ENCODE data around the gene EFNB1.

The EFNB1 gene

DNA sequence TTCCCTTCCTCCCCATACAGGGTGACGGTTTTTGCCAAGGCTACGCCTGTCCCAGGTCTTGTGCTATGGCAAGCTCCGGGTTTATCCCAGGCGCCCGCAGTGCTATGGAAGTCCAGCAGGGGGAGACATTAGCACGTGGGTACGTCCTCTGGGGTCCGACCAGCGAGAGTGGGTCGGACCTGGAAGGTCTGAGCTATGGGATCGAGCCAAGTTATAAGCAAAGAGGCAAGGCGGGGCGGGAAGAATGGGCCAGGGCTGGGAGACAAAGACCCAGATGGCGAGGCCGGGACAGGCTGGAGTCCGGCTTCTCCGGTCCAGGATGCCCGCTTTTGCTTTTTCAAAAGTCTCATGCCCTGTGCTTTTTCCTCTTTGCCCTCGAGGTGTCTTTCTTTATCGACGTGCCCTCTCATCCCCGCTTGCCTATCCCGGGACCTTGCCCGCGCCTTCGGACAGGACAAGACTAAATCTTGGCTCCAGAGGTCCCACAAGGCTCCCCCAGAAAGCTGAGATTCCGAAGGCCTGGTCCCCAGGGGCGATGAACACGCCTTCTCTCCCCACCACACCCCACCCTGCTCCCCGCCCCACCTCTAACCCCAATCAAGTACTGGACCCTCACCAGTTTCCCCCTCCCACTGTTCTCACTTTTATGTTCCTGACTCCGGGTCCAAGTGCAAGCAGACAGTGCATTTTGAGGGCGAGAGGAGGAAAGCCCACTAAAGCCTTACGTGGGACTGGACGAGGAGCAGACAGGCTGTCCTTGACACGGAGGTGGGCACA lies 785 bp upstream of the EFNB1 start:
- DNase-seq (ENCODE audit: low read depth) = peak; percentile 71

DNA sequence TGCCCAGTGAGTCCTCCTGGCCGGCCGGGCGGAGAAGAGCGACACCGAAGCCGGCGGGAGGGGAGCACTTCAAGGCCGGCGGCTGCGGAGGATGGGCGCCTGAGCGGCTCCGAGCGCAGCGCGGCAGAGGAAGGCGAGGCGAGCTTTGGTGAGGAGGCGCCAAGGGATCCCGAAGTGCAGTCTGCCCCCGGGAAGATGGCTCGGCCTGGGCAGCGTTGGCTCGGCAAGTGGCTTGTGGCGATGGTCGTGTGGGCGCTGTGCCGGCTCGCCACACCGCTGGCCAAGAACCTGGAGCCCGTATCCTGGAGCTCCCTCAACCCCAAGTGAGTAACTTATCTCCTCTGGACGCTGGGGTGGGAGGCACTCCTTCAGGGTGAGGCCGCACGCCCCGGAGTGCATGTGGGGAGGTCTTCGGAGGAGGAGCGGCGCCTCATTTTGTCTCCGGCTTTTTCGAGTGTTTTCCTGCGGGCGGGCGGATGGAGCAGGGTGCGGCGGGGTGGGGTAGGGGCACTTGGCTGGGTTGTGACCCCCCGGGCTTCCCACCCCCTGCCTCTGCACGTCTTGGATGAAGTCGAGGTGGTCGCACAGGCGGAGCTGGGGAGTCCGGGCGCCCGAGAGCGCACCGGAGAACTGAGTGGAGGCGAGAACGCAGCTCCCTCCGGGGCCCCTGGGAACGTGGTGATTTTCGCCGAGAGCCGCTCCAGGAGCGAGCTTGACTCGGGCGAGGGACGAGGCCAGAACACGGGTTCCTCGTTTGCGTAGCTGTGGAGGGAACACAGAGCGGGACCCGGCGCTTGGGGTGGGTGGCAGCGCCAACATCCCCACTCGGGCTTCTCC lies 979 bp downstream of the EFNB1 start:
- no peak for DNase-seq (ENCODE audit: low read depth)

DNA sequence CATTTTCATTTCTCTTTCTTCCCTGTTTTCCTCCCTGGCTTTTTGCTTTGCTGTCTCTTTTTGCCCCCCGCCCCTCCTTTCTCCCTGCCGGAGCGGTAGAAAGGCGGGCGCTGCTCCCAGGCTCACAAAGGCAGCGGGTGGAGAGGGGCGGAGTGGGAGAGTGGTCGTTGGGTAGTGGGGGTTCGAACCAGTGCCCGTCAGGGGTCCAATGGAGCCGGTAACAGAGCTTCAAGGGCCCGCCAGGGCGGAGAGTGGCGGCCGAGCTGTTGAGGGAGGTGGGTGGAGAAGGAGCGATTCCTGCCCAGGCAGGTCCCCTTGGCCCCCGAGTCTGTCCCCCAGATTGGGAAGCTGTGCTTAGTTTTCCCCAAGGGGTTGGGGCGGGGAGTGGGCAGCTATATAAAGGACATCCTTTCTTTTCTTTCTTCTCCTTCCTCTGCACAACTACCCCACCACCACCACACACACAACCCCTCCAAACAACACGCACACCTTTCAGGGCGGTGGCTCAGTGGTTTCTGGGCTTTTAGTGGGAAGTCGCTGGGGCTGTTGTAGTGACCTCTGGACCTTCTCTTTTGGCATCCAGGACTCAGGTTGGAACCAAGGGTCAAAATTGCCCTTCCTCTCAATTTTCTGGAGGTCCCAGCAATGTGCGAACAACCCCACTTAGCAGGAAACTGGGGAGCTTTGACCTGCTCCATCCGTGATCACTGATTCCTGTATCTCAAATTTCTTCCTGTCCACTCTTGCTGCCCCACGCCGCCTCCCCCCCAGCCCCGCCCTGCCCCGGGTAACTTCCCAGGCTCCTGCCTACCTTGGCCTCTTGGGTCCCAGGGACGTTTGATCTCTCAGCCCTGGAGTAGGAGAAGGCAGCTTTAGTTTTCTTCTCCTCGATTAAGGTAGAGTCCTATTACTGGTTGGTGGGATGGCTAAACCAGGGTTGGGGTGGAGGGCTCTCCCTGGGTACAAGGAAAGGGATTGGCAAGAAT lies 1.9 kb downstream of the EFNB1 start:
- DNase-seq (ENCODE audit: low read depth) = no peak

DNA sequence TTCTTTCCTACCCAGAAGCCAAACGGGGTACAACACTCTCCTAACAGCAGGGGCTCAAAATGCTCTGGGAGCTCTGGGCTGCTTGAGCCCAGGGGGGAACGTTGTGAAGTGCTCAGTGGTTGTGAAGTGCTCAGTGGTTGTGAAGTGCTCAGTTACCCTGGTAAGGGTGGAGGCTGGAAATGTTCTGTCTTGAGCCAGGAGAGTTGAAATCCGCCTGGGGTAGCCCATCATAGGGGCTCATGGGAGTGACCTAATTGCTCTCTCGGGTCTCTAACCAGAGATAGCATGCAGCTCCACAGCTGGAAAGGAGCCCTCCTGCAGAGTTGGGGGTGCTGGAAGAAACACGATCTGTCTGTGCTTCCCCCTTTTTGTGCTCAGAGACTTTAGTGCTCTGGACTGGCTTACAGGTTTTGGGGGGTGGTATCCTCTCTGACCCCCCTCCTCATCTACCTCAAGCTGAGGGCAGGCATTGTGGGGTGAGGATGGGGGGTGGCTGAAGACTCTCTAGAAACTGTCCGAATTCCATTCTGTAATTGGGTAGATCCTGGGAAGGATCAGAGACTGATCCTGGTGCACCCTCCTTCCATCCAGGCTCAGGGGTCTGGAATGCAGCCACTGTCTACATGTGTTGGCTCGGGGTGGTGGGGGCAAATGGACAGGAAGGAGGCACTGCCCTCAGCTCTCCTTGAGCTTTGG lies 2.7 kb downstream of the EFNB1 start:
- no peak for DNase-seq (ENCODE audit: low read depth)

DNA sequence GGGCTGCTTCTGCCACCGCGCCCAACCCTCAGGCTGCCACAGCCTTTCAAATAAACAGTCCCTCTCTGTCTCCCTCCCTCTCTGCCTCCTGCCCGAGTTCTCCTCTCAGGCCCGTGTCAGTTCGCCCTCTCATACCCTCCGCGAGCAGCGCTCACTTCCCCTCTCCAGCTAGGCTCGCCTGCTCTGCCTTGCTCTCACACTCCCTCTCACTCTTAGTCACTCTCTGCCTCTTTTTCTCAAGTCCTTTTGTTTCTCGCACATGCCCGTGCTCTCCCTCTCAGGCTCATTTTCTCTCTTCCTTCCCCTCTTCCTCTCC lies 3.2 kb downstream of the EFNB1 start:
- DNase-seq (ENCODE audit: low read depth) = no peak

DNA sequence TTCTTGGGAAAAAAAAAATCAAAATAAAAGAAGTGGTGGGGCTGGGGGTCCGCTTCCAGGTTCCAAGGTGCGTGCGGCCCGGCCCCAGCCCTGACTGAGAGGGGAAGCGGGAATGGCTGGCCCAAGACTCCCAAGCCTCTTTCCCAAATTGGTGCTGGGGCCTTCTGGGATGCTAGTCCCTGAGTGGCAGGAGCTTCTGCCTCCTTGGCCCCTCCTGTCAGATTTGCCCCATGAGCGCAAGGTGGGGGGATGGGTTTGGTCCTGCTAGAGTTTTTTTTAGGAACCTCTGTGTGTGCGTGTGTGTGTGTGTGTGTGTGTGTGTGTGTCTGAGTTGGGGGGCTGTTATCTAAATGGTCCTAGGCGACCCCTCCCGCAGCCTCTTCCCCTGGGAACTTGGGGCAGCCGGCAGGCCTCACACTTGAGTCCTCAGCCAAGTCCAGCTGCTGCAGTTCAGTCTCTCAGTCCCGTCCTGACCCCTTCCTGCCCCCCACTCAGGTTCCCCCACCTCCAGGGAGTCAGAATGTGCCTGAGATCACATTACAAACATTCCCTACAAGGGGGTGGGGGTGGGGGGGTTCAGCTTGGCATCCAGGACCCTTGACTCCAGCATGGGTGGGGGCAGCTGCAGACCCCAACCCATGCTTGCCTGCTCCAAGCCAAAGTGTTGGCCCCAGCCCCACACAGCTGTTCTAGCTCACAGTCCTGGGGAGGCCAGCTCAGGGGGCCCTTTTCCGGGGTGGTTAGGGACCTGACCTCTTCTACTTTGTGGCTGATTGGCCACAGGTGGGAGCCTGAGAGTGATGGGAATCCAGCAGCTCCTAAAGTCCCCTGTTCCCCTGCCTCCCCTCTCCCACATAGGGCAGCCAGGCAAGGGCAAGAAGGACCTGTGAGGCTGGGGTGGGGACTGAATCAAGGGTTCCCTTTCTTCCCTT lies 4.0 kb downstream of the EFNB1 start:
- DNase-seq (ENCODE audit: low read depth) = no peak

DNA sequence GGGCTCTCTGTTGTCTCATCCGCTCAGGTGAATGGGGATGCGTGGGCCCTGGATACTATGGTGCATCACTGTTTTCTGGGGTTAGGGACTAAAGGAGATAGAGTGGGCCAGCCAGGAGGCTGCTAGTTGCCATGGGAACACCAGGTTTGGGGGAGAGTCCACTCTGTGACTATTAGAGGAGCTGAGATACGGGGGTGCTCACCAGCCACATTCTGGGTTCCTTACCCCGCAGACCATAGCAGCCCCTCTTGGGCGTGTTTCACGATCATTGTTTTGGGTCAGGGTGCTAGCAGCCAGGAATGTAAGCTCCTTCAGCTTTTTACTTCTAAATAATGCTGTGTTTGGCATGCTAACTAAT lies 4.6 kb downstream of the EFNB1 start:
- no peak for DNase-seq (ENCODE audit: low read depth)

DNA sequence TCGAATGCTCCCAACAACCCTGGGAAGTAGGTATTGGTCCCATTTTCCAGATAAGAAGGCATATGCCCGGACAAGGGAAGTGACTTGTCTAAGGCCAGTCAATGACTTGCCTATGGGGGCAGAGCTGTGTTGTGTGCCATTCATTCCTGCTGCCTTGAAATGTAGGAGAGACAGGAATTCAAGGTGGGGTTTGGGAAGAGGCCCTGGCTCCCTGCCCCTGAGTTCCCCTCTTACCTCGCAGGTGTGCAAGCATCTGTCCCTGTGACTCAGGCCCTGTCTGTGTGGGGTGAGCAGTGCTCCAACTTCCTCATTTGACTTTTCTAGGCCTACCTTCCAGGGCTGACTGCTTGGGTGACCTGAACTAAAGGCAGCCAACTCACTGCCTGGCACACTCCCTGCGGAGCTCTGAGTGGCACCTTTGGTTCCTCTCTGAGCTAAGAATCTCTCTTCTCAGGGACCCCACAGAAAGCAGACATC lies 5.1 kb downstream of the EFNB1 start:
- no peak for DNase-seq (ENCODE audit: low read depth)

DNA sequence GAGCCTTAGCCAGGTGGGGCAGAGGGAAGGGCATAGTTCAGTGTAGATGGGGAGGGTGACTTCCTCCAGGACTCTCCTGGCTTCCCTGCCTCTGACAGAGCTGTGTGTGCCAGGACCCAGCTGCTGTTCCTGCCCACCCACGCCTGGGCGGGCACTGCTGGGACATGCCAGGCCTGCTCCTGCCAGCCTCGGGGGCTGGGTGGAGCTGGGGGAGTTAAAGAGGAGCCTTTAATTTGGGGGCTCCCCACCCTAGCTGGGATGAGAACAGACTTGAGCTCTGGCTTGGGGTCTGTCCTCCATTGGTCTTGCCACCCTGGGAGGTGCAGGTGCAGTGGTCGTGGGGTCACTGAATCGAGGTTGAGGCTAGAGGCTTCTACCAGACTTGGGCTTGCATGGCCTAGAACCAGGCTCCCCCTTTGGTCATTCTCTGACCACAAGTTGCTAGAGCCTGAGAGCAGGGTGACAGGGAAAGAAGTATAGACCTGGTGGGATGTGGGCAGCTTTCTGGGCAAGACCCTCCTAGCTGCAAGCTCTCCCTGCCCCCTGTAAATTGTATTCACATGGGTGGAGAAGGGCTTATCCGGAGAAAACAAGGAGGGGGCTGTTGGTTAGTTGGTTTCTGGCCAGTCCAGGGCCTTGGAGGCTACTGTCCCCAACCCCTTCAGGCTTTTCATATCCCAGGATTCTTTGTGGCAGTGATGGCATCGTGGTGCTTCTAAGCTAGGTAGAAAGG lies 5.7 kb downstream of the EFNB1 start:
- DNase-seq (ENCODE audit: low read depth) = no peak

DNA sequence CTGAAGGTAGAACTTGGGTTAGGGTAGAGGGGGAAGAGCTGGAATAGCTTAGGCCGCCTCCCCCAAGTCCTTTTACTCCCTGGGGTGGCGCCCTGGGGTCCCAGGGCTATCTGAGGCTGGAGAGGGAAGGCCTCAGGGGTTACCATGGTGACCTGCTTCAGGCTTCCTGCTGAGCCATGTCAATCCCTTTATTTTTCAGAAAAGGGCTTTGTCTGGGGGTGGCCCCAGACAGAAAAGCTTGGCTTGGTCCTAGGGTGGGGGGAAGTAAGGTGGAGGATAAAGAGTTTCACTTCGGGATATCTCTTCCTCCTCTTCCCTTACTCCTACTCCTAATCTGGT lies 6.3 kb downstream of the EFNB1 start:
- DNase-seq (ENCODE audit: low read depth) = no peak

DNA sequence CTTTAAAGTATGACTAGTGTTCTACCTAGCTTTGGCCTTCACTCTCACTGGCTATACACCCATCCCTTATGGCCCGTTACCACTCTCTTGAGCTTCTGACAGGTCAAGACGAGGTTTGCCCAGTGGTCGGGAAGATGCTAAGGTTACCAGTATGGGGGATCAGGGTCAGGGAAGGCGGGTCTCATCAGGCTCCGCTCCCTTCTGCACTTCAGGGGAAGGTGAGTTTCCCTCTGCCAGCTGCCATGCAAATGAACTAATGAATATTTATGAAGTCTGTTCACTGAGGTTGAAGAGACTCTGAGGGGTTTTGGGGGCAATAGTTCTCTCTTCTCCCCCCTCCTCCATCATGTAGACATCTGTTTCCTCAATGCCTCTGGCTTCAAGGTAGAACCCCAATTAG lies 6.6 kb downstream of the EFNB1 start:
- no peak for DNase-seq (ENCODE audit: low read depth)

DNA sequence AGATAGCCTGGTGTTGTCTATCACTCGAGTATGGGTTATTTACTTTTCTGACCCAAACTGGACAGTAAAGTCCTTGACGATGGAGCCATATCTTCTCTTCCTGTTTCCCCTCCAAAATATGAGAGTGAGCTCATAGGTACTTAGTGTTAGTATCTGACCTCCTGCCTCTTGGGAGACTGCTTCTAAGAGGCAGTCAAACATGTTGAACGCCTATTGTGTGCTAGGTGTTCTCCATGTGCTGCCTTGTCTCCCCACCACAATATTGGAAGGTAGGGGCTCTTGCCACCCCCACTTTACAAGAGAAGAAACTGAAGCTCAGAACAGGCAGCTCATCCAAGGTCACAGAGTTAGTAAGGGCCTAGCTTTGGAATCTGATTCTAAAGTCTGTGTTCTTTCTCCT lies 8.3 kb downstream of the EFNB1 start:
- no peak for DNase-seq (ENCODE audit: low read depth)

DNA sequence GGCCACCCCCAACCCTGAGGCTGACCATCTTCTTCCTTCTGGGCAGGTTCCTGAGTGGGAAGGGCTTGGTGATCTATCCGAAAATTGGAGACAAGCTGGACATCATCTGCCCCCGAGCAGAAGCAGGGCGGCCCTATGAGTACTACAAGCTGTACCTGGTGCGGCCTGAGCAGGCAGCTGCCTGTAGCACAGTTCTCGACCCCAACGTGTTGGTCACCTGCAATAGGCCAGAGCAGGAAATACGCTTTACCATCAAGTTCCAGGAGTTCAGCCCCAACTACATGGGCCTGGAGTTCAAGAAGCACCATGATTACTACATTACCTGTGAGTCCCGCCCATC lies 9.7 kb downstream of the EFNB1 start:
- DNase-seq (ENCODE audit: low read depth) = no peak

DNA sequence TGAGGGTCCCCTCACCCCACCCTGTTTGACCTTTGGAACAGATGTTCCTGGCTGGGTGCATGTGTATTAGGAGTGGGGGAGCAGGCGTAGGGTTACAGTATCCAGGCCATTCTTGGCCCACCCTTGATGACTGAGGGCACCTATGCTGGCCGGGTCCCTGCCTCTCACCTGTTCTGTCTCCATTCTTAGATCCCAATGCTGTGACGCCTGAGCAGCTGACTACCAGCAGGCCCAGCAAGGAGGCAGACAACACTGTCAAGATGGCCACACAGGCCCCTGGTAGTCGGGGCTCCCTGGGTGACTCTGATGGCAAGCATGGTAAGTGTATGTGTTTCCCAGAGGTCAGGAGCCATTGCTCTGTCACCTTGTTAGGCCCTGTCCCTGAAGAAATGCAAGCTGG lies 10.9 kb downstream of the EFNB1 start:
- DNase-seq (ENCODE audit: low read depth) = no peak

DNA sequence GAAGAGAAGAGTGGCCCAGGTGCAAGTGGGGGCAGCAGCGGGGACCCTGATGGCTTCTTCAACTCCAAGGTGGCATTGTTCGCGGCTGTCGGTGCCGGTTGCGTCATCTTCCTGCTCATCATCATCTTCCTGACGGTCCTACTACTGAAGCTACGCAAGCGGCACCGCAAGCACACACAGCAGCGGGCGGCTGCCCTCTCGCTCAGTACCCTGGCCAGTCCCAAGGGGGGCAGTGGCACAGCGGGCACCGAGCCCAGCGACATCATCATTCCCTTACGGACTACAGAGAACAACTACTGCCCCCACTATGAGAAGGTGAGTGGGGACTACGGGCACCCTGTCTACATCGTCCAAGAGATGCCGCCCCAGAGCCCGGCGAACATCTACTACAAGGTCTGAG lies 11.4 kb downstream of the EFNB1 start:
- DNase-seq (ENCODE audit: low read depth) = no peak

DNA sequence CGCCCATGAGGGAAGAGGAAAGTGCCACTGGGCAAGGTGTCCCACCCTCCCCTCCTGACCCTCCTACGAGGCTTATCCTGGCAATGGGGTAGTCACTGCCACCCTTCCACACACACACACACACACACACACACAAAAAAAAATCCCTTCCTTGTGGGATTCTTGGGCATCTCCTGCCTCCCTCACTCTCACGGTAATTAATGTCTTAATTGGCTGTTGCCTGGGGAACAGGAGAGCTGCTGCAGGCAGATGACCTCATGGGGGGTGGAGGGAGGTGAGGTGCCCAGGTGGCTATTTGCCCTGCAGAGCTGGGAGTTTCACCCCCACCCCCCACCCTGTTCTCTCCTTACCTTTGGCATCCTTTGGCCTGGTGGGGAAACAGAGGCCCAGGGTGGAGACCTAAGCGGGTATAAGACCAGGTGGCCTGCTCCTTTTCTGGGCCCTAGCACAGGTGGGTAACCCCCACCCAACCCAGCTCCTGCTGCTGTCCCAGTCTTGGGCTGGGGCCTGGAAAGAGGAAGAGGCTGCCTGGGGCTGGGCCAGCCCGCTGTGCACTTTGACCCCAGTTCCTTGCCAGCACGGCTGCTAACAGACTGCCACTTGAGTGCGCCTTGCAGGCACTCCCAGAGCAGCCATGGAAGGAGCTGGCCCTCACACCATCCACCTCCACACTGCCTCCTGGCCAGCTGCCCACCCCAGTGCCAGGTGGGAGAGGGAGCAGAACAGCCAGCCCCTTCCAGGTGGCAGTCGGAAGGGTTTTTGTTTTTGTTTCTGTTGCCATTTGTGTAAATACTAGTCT lies 12.6 kb downstream of the EFNB1 start:
- DNase-seq (ENCODE audit: low read depth) = no peak

DNA sequence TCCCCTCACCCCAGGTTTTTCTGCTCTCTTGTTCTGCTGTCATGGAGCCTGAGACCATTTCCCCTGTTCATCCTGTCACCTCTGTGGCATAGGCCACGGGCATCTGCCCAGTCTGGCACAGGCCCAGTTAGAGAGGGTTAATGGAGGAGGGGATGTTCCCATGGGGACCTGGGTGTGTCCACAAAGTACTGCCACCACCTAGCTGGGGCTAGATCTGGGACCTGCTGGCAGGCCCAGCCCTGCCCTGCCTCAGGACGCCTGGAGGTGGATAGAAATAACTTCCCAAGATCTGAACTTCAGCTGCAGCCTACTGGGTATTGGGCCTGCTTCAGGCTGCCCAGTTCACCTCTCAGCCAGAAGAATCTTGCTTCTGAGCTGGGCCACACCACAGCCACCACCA lies 13.5 kb downstream of the EFNB1 start:
- no peak for DNase-seq (ENCODE audit: low read depth)

DNA sequence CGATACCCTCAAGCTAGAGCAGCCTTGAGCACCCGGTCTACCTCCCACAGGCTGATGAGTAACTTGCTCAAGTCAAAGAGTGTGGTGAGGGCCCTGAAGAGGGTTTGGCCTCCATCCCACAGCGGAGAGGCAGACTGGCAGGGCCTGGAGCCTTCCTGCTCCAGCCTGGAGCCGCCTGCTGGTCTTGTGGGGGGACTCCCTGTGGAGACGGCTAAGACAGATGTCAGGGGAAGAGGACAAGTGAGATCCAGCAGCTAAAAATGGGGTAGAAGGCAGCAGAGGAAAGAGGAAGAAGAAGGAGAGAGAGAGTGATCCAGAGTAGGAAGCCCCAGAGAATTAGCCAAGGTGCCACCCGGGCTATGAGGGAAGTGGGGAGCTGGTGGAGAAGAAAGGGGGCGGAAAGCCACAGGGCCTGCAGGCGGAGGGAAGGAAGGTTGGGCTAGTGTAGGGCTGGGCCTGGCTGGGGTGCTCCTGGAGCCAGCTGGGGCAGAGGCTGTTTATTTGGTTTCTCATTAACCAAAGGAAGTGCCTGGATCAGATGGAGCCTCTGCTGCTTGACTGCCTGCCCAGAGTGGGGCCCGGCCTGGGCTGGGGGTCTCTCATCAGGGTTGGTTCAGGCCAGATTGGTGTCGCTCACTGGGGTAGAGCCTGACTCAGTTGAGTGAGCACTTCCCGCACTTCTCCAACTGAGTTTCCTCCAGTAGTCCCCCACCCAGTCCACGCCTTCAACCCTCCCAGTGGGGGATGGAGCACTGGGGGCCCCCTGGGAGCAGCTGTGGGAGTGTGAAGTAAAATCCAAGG lies 14.2 kb downstream of the EFNB1 start:
- DNase-seq (ENCODE audit: low read depth) = no peak

DNA sequence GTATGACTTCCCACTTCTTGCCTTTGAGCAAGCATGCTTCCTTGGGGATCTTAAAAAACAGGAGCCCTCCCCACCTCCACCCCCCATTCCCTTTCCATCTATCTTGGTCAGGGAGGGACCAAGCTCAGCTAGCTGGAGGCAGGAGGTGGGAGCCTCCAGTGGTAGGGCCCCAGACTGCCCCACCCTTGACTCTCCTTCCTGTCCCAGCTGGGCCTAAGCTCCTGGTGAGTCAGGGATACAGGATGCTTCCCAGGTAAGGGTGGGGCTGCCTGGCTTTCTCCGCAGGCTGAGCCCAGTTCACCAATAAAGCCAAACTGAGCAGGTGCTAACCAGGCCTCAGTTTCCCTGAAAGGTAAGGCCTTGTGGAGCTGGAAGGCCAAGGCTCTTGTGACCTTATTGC lies 15.2 kb downstream of the EFNB1 start:
- DNase-seq (ENCODE audit: low read depth) = no peak
